Ovary (tissue), 9 donors: ENCODE data around the gene STARD8. TPM values are rescaled to one million over a fixed set of nuclear protein-coding genes. Genes with fewer than 3 reads are reported as not detected.

Source experiments
- DNase-seq, 5 donors: peaks; one replicate each; pipeline ENCODE4 v3.0.0-alpha.2; 2019 to 2020
- H3K27ac ChIP-seq, 2 donors: fragments of 200-600 bp; one replicate each; pipeline versions ENCODE4 v1.5.1 to v1.8.0; 2019 to 2022
- H3K27me3 ChIP-seq: fragments of 200-600 bp; one replicate; pipeline ENCODE4 v1.8.0; 2022
- H3K36me3 ChIP-seq: fragments of 200-600 bp; sonication (generic); one replicate; pipeline ENCODE4 v1.5.1; 2019
- H3K4me1 ChIP-seq: one replicate; pipeline ENCODE4 v1.8.1; 2013; ENCODE audit warnings: mild to moderate bottlenecking, moderate library complexity; ENCODE audit not compliant: insufficient read depth
- H3K4me3 ChIP-seq: fragments of 200-600 bp; sonication (generic); one replicate; pipeline ENCODE4 v1.5.1; 2017
- H3K9me3 ChIP-seq, 2 donors: fragments of 200-600 bp in 1 of 2; sonication (generic) in 1 of 2; one replicate each; pipeline versions ENCODE4 v1.5.1 to v1.8.1; 2013 to 2019; ENCODE audit warnings: mild to moderate bottlenecking in 1 of 2, moderate library complexity in 1 of 2
- EP300 ChIP-seq: sonication (generic); formaldehyde crosslinking; IDR thresholded peaks from one replicate; pipeline ENCODE4 v1.6.1; 2017; ENCODE audit warnings: antibody characterized with exemption
- POLR2A ChIP-seq: fragments of 450-650 bp; IDR thresholded peaks from one replicate; pipeline ENCODE4 v1.6.1; 2017; ENCODE audit warnings: antibody characterized with exemption, mild to moderate bottlenecking, moderate library complexity
- WGBS, 3 donors: extraction: QIAGEN DNeasy Blood & Tissue Kit in 1 of 3; methylation state at CpG; one replicate each; pipeline versions ENCODE4 v1.1.5 to v1.1.7; 2013 to 2017; 5-methylcytosine and 5-hydroxymethylcytosine counted together
- intact Hi-C, 4 donors: fragments of 100-400 bp; cut with DNase I; formaldehyde crosslinking; loops; one replicate each; pipeline versions ENCODE4 v1.11.0 to v1.15.1; 2022 to 2023
- polyA plus RNA-seq, 2 donors: library from polyadenylated mRNA; stranded (reverse); fragments of 200-250 nt in 1 of 2; fragments of 350-450 nt in 1 of 2; fragmentation: Illumina TruSeq in 1 of 2; extraction: RNeasy Lipid Tissue Mini Kit (QIAGEN cat#74804) in 1 of 2; gene quantifications; one replicate each; pipeline ENCODE4 v1.2.3, GENCODE V29; 2013 to 2014
- total RNA-seq, 7 donors: library from RNA; depleted of rRNA in 2 of 7; stranded (reverse); fragments of >200 nt in 2 of 7; fragmentation: NEBNext Ultra II Directional in 3 of 7; extraction: Animal tissue kit (Norgen Biotek cat#: 25700) in 3 of 7; gene quantifications; one replicate each; pipeline versions ENCODE4 v1.1.0 to v1.2.4, GENCODE V29; 2016 to 2023
- TF ChIP-seq, protein P1 (sequence below), 3 donors: fragments of 450-650 bp in 2 of 3; fragments of 200-600 bp in 1 of 3; IDR thresholded peaks; one replicate each; pipeline versions ENCODE4 v1.5.1 to v1.8.0; 2016 to 2022; ENCODE audit warnings: antibody characterized with exemption in 3 of 3, mild to moderate bottlenecking in 1 of 3
- donor health status: DM: no; HTN: no; CAD: no; lungs with moderate emphysema.
- donor health status: DM: no; HTN: no; CAD: no.
- donor health status: Bipolar disorder and iron deficiency.
- donor health status: DM: yes; HTN: yes; CAD: no.
- donor health status: DM: no; HTN: no; CAD: no.
- donor health status: DM: yes; HTN: yes; CAD: no.

STARD8 gene
- total and polyA plus RNA-seq, 9 donors = 2.3 to 7.8 (median 4.6) TPM

DNA sequence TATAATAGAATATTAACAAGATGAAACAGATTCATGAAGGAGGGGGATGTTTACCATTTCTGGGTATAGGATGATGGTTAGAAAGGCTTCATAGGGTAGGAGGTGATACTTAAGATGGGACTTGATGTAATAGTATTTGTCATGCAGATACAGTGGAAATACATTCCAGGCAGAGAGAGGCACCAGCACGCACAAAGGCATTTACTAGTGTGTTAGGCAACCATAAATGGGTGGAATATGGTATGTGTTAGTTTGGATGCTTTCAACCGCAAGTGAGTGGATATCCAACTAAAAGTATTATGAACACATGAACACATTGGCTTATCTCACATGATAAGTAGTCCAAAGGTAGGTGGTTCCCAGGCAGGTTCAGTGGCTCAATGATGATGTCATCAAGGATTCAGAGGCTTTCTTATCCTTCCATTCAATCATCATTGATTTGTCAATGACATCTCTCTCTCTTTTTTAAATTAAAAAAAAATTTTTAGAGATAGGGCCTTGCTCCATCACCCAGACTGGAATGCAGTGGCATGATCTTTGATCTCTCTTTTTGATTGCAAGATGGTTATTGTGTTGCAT lies 12.7 kb upstream of the STARD8 start:
- no peaks in the 10 kb centered on the region for H3K9me3 ChIP-seq
- H3K36me3 ChIP-seq = no peaks in the 10 kb centered on the region
- TF ChIP-seq POLR2A (no peak), EP300 (no peak)
- TF ChIP-seq, protein P1, sequence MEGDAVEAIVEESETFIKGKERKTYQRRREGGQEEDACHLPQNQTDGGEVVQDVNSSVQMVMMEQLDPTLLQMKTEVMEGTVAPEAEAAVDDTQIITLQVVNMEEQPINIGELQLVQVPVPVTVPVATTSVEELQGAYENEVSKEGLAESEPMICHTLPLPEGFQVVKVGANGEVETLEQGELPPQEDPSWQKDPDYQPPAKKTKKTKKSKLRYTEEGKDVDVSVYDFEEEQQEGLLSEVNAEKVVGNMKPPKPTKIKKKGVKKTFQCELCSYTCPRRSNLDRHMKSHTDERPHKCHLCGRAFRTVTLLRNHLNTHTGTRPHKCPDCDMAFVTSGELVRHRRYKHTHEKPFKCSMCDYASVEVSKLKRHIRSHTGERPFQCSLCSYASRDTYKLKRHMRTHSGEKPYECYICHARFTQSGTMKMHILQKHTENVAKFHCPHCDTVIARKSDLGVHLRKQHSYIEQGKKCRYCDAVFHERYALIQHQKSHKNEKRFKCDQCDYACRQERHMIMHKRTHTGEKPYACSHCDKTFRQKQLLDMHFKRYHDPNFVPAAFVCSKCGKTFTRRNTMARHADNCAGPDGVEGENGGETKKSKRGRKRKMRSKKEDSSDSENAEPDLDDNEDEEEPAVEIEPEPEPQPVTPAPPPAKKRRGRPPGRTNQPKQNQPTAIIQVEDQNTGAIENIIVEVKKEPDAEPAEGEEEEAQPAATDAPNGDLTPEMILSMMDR (IDR thresholded peaks at IDR 0.05) = no peak
- DNase-seq = no peak
- H3K27ac ChIP-seq = no peak overlapping the region
- no peaks in the 10 kb centered on the region for H3K4me1 ChIP-seq
- intact Hi-C loops = no loop called here
- H3K4me3 ChIP-seq = no peak overlapping the region
- no peaks in the 10 kb centered on the region for H3K27me3 ChIP-seq
- 74 to 88% (median 81%) methylated on average over 2 of the region's 2 CpGs for WGBS, 3 donors

DNA sequence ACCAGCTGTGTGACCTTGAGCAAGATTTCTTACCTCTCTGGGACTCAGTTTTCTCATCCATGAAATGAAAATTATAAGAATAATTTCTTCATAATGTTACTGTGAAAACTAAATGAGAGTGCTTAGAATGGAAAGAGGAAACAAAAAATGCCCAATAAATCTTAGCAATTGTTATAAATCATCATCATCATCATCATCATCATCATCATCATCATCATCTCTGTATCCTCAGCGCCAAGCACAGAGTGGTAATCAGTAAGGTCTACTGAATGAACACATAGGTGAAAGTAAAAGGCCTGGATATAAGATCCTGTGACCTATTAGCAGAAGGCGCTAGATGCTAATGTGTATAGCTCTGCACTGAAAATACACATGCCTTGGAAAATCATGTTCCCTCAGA lies 6.8 kb upstream of the STARD8 start:
- H3K27ac ChIP-seq = no peak overlapping the region
- H3K27me3 ChIP-seq = no peaks in the 10 kb centered on the region
- TF ChIP-seq POLR2A (no peak), EP300 (no peak)
- TF ChIP-seq, protein P1 (IDR thresholded peaks at IDR 0.05) = no peak
- intact Hi-C loops = no loop called here
- no peaks in the 10 kb centered on the region for H3K4me1 ChIP-seq
- no peak overlapping the region for H3K4me3 ChIP-seq
- 69 to 74% (median 71%) methylated on average over 2 of the region's 2 CpGs for WGBS, 3 donors
- no peak for DNase-seq
- H3K36me3 ChIP-seq = no peaks in the 10 kb centered on the region
- no peaks in the 10 kb centered on the region for H3K9me3 ChIP-seq

DNA sequence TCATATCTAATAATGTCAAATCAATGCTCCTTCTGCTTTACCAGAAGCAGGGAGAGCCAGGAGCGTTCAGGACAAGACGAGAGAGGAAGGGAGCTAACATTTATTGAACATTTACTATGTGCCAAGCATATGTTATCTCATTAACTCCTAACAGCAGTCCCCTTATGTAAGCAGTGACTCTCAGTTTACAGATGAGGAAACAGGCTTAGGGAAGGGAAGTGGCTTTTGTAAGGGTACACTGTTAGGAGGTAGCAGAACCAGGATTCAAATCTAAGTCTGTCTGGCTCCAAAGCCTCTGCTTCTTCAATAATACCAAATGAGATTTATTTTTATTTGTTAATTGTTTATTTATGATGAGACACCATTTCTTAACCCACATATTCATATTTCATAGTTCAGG lies 2.6 kb upstream of the STARD8 start:
- H3K9me3 ChIP-seq = no peaks in the 10 kb centered on the region
- H3K4me3 ChIP-seq = no peak overlapping the region
- H3K27ac ChIP-seq = no peak overlapping the region
- peaks cover 2% of the 10 kb centered on the region for H3K4me1 ChIP-seq
- intact Hi-C loops = no loop called here
- TF ChIP-seq, protein P1 (IDR thresholded peaks at IDR 0.05) = no peak
- TF ChIP-seq EP300 (no peak), POLR2A (no peak)
- DNase-seq = no peak
- no peaks in the 10 kb centered on the region for H3K27me3 ChIP-seq
- H3K36me3 ChIP-seq = no peaks in the 10 kb centered on the region
- WGBS, 3 donors = 76 to 84% (median 83%) methylated on average over 2 of the region's 2 CpGs

DNA sequence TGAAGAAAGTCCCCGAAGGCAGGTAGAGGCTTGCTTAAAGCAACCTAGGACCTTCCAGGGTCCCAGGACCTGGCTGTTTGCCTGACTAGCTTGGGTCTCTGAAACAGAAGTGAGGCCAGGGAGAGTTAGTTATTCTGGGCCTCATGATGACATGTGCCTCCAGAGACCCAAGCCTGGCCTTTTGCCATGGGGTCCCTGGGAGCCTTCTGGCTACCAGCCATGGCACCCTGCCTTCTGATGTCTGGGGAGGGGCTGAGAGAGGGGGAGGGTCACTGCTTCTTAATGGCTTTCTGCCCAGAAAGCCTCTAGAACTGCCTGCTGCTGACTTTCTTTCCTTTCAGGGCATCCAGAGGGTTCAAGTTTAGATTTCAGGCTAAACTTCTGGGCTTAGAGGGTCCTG lies 1.0 kb upstream of the STARD8 start:
- Histone ChIP-seq H3K27ac (no peak overlapping the region), H3K4me1 (peaks cover 2% of the 10 kb centered on the region), H3K4me3 (no peak overlapping the region), H3K36me3 (no peaks in the 10 kb centered on the region), H3K27me3 (no peaks in the 10 kb centered on the region), H3K9me3 (no peaks in the 10 kb centered on the region)
- WGBS, 3 donors = 75 to 94% (median 79%) methylated on average over 1 of the region's 1 CpG
- TF ChIP-seq POLR2A = no peak
- TF ChIP-seq EP300 = no peak
- TF ChIP-seq, protein P1 (IDR thresholded peaks at IDR 0.05) = no peak
- intact Hi-C loops = no loop called here
- DNase-seq = no peak
